ENCODE results near the gene TTC13. TPM values are rescaled to one million over a fixed set of nuclear protein-coding genes. Genes with fewer than 3 reads are reported as not detected.

The TTC13 gene
- total and polyA plus RNA-seq, 4 experiments from 2014 or later: 11.7 to 54.5 (median 28.6) TPM

- ChIA-PET POLR2A (ENCODE audit: partially characterized antibody) (no interaction called here), CTCF (ENCODE audit: partially characterized antibody) (no interaction called here)
- H3K9me3 Mint-ChIP-seq: no peaks in the 10 kb centered on the region
- H3K4me3 ChIP-seq (ENCODE audit: low read length in 2 of 2): no peak overlapping the region
- peaks cover 3% of the 10 kb centered on the region for H3K4me1 ChIP-seq (ENCODE audit: insufficient read depth, low read length)
- H3K4me3 Mint-ChIP-seq: no peak overlapping the region
- H3K27ac ChIP-seq (ENCODE audit: low read depth, low read length): no peak overlapping the region
- no peak overlapping the region for H3K27ac Mint-ChIP-seq
- DNase-seq: no peak
- peaks cover 0 to 4% of the 10 kb centered on the region in 2 donors for H3K27me3 Mint-ChIP-seq
- H3K36me3 ChIP-seq (ENCODE audit: insufficient read depth, low read length): no peaks in the 10 kb centered on the region
- no peaks in the 10 kb centered on the region for H3K9me3 ChIP-seq (ENCODE audit: control insufficient read depth in 1 of 2, low read length in 2 of 2)
- intact Hi-C loops (cut with micrococcal nuclease): no loop called here
- peaks cover 8 to 11% (median 10%) of the 10 kb centered on the region in 4 donors for H3K4me1 Mint-ChIP-seq
- no peaks in the 10 kb centered on the region for H3K36me3 Mint-ChIP-seq
- no peaks in the 10 kb centered on the region for H3K27me3 ChIP-seq (ENCODE audit: insufficient read depth, low read length)
Observed at GRCh38 chr1:230861970-230862595, 116.6 kb downstream of the TTC13 start.

DNA sequence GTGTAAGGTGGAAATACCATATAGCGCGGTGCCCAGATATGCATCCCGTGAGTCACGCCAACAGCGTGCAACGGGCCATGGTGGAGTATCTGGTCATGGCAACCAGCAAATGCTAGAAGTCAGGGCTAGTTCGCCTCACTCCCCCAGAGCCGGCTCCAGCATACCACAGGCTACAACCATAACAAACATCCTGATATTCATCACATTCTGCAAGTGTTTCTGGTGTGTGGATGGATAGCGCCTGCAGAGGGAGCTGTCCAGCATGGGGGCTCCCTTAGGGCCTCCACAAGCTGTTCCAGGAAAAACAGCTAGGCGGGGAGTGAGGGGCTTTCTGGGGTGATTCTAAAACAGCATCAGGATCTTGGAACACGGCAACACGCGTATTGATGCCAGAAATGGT, 117.2 kb downstream of the TTC13 start:
- ChIA-PET CTCF (ENCODE audit: partially characterized antibody) (no interaction called here), POLR2A (ENCODE audit: partially characterized antibody) (no interaction called here)
- H3K4me3 Mint-ChIP-seq: peak overlapping the region in 1 of 8 donors; percentile 10
- no peaks in the 10 kb centered on the region for H3K27me3 Mint-ChIP-seq
- no peak for DNase-seq
- peaks cover 4 to 8% (median 6%) of the 10 kb centered on the region in 4 donors for H3K4me1 Mint-ChIP-seq
- no peak overlapping the region for H3K27ac Mint-ChIP-seq
- Histone ChIP-seq H3K9me3 (ENCODE audit: control insufficient read depth in 1 of 2, low read length in 2 of 2) (no peaks in the 10 kb centered on the region), H3K36me3 (ENCODE audit: insufficient read depth, low read length) (no peaks in the 10 kb centered on the region), H3K4me3 (ENCODE audit: low read length in 2 of 2) (no peak overlapping the region), H3K27me3 (ENCODE audit: insufficient read depth, low read length) (no peaks in the 10 kb centered on the region), H3K4me1 (ENCODE audit: insufficient read depth, low read length) (peaks cover 2% of the 10 kb centered on the region), H3K27ac (ENCODE audit: low read depth, low read length) (no peak overlapping the region)
- H3K36me3 Mint-ChIP-seq: no peaks in the 10 kb centered on the region
- no peaks in the 10 kb centered on the region for H3K9me3 Mint-ChIP-seq
- intact Hi-C loops (cut with micrococcal nuclease): no loop called here

GRCh38 chr1:230860617-230861384, 117.9 kb downstream of the TTC13 start:
- Histone ChIP-seq H3K4me1 (ENCODE audit: insufficient read depth, low read length) (no peaks in the 10 kb centered on the region), H3K9me3 (ENCODE audit: control insufficient read depth in 1 of 2, low read length in 2 of 2) (no peaks in the 10 kb centered on the region), H3K36me3 (ENCODE audit: insufficient read depth, low read length) (no peaks in the 10 kb centered on the region), H3K27ac (ENCODE audit: low read depth, low read length) (no peak overlapping the region), H3K4me3 (ENCODE audit: low read length in 2 of 2) (no peak overlapping the region), H3K27me3 (ENCODE audit: insufficient read depth, low read length) (no peaks in the 10 kb centered on the region)
- Mint-ChIP-seq H3K9me3 (no peaks in the 10 kb centered on the region), H3K27ac (no peak overlapping the region), H3K4me3 (no peak overlapping the region), H3K4me1 (peaks cover 4 to 7% (median 5%) of the 10 kb centered on the region in 4 donors), H3K36me3 (no peaks in the 10 kb centered on the region), H3K27me3 (no peaks in the 10 kb centered on the region)
- no peak for DNase-seq
- POLR2A ChIA-PET (ENCODE audit: partially characterized antibody): no interaction called here
- CTCF ChIA-PET (ENCODE audit: partially characterized antibody): no interaction called here
- intact Hi-C loops (cut with micrococcal nuclease): no loop called here

DNA sequence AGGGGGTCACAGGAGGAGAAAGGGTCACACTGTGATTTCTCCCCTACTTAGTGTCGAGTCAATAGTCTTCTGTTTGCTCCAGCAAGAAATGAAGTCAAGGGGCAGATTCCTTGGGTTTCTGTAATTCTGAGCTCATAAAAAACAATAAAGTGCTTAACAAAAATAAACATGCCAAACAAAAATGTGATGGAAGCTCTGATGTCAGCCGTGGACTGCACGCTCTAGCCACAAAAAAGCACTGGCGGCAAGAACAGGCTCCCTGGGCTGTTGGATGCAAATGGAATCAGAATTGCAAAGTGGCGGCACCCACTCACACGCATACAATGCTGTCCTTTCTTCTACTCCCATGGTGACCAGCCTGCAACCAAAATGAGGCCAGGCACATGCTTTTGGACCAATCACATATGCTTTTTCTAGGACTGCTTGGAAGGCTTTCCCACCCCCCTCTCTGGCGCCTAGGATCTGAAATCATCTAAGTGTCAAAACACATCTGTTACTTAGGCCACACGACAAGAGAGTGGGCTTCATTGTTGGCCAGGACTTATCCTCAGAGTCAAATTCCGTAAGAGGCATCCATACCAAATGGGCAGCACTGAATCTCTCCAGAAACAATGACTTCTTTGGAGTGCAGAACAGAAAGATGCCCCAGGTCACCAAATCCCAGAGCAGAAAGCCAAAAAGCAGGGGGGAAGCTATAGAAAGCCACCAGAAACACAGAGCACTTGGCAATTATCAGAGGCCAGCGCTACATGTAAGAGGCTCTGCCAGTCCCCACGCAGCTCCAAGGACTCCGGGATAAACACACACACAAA, 119.5 kb downstream of the TTC13 start:
- H3K36me3 Mint-ChIP-seq: no peaks in the 10 kb centered on the region
- H3K4me1 Mint-ChIP-seq: peaks cover 3 to 7% (median 5%) of the 10 kb centered on the region in 4 donors
- POLR2A ChIA-PET (ENCODE audit: partially characterized antibody): no interaction called here
- Histone ChIP-seq H3K27ac (ENCODE audit: low read depth, low read length) (no peak overlapping the region), H3K27me3 (ENCODE audit: insufficient read depth, low read length) (no peaks in the 10 kb centered on the region), H3K9me3 (ENCODE audit: control insufficient read depth in 1 of 2, low read length in 2 of 2) (no peaks in the 10 kb centered on the region), H3K36me3 (ENCODE audit: insufficient read depth, low read length) (no peaks in the 10 kb centered on the region), H3K4me3 (ENCODE audit: low read length in 2 of 2) (no peak overlapping the region), H3K4me1 (ENCODE audit: insufficient read depth, low read length) (no peaks in the 10 kb centered on the region)
- CTCF ChIA-PET (ENCODE audit: partially characterized antibody): no interaction called here
- no peak overlapping the region for H3K4me3 Mint-ChIP-seq
- H3K9me3 Mint-ChIP-seq: no peaks in the 10 kb centered on the region
- H3K27ac Mint-ChIP-seq: no peak overlapping the region
- intact Hi-C loops (cut with micrococcal nuclease): no loop called here
- no peak for DNase-seq
- H3K27me3 Mint-ChIP-seq: no peaks in the 10 kb centered on the region

GRCh38 chr1:230858236-230858820, 120.3 kb downstream of the TTC13 start:
- POLR2A ChIA-PET (ENCODE audit: partially characterized antibody): no interaction called here
- H3K27ac ChIP-seq (ENCODE audit: low read depth, low read length): no peak overlapping the region
- H3K9me3 Mint-ChIP-seq: no peaks in the 10 kb centered on the region
- no peaks in the 10 kb centered on the region for H3K27me3 Mint-ChIP-seq
- H3K4me3 ChIP-seq (ENCODE audit: low read length in 2 of 2): no peak overlapping the region
- H3K27me3 ChIP-seq (ENCODE audit: insufficient read depth, low read length): no peaks in the 10 kb centered on the region
- intact Hi-C loops (cut with micrococcal nuclease): no loop called here
- no peak overlapping the region for H3K4me3 Mint-ChIP-seq
- no peaks in the 10 kb centered on the region for H3K9me3 ChIP-seq (ENCODE audit: control insufficient read depth in 1 of 2, low read length in 2 of 2)
- no peak overlapping the region for H3K27ac Mint-ChIP-seq
- DNase-seq: no peak
- peaks cover 0 to 6% (median 3%) of the 10 kb centered on the region in 4 donors for H3K4me1 Mint-ChIP-seq
- H3K36me3 ChIP-seq (ENCODE audit: insufficient read depth, low read length): no peaks in the 10 kb centered on the region
- peaks cover 2 to 3% of the 10 kb centered on the region in 2 donors for H3K36me3 Mint-ChIP-seq
- H3K4me1 ChIP-seq (ENCODE audit: insufficient read depth, low read length): no peaks in the 10 kb centered on the region
- CTCF ChIA-PET (ENCODE audit: partially characterized antibody): no interaction called here

GRCh38 chr1:230857822-230858221, 120.8 kb downstream of the TTC13 start:
- POLR2A ChIA-PET (ENCODE audit: partially characterized antibody): no interaction called here
- no peaks in the 10 kb centered on the region for H3K9me3 Mint-ChIP-seq
- intact Hi-C loops (cut with micrococcal nuclease): no loop called here
- no peaks in the 10 kb centered on the region for H3K27me3 Mint-ChIP-seq
- peaks cover 4 to 6% of the 10 kb centered on the region in 2 donors for H3K36me3 Mint-ChIP-seq
- H3K4me3 ChIP-seq (ENCODE audit: low read length in 2 of 2): no peak overlapping the region
- no peak overlapping the region for H3K27ac Mint-ChIP-seq
- no peaks in the 10 kb centered on the region for H3K36me3 ChIP-seq (ENCODE audit: insufficient read depth, low read length)
- H3K27me3 ChIP-seq (ENCODE audit: insufficient read depth, low read length): no peaks in the 10 kb centered on the region
- no peaks in the 10 kb centered on the region for H3K9me3 ChIP-seq (ENCODE audit: control insufficient read depth in 1 of 2, low read length in 2 of 2)
- H3K4me3 Mint-ChIP-seq: no peak overlapping the region
- H3K4me1 ChIP-seq (ENCODE audit: insufficient read depth, low read length): no peaks in the 10 kb centered on the region
- DNase-seq: no peak
- CTCF ChIA-PET (ENCODE audit: partially characterized antibody): no interaction called here
- H3K4me1 Mint-ChIP-seq: peaks cover 0 to 4% (median 0%) of the 10 kb centered on the region in 4 donors
- no peak overlapping the region for H3K27ac ChIP-seq (ENCODE audit: low read depth, low read length)

GRCh38 chr1:230857077-230857476, 121.6 kb downstream of the TTC13 start:
- intact Hi-C loops (cut with micrococcal nuclease): no loop called here
- Histone ChIP-seq H3K9me3 (ENCODE audit: control insufficient read depth in 1 of 2, low read length in 2 of 2) (no peaks in the 10 kb centered on the region), H3K4me3 (ENCODE audit: low read length in 2 of 2) (no peak overlapping the region), H3K4me1 (ENCODE audit: insufficient read depth, low read length) (no peaks in the 10 kb centered on the region), H3K27me3 (ENCODE audit: insufficient read depth, low read length) (no peaks in the 10 kb centered on the region), H3K36me3 (ENCODE audit: insufficient read depth, low read length) (no peaks in the 10 kb centered on the region), H3K27ac (ENCODE audit: low read depth, low read length) (no peak overlapping the region)
- no peak for DNase-seq
- Mint-ChIP-seq H3K4me3 (no peak overlapping the region), H3K27ac (no peak overlapping the region), H3K27me3 (no peaks in the 10 kb centered on the region), H3K9me3 (no peaks in the 10 kb centered on the region), H3K4me1 (peaks cover 0 to 4% (median 0%) of the 10 kb centered on the region in 4 donors), H3K36me3 (peaks cover 6 to 12% of the 10 kb centered on the region in 2 donors)
- POLR2A ChIA-PET (ENCODE audit: partially characterized antibody): no interaction called here
- CTCF ChIA-PET (ENCODE audit: partially characterized antibody): no interaction called here

All from CD4-positive, alpha-beta memory T cell (primary cell).